Choroid plexus epithelial cell (primary cell): ENCODE measurements around the gene DDIAS.

Source experiments
- DNase-seq: peaks from one replicate; pipeline ENCODE4 v3.0.0-alpha.2; 2010; ENCODE audit warnings: low read depth
- H3K4me3 ChIP-seq: 2 replicates; pipeline ENCODE4 v1.5.1; 2011; ENCODE audit warnings: low read depth, mild to moderate bottlenecking, control low read depth, low read length, moderate library complexity
- TF ChIP-seq, protein P1 (sequence below): conservative IDR thresholded peaks from 2 replicates; pipeline ENCODE4 v1.5.1; 2011; ENCODE audit warnings: low read depth, mild to moderate bottlenecking, control low read depth, inconsistent platforms, low read length, moderate library complexity

The DDIAS gene

DNA sequence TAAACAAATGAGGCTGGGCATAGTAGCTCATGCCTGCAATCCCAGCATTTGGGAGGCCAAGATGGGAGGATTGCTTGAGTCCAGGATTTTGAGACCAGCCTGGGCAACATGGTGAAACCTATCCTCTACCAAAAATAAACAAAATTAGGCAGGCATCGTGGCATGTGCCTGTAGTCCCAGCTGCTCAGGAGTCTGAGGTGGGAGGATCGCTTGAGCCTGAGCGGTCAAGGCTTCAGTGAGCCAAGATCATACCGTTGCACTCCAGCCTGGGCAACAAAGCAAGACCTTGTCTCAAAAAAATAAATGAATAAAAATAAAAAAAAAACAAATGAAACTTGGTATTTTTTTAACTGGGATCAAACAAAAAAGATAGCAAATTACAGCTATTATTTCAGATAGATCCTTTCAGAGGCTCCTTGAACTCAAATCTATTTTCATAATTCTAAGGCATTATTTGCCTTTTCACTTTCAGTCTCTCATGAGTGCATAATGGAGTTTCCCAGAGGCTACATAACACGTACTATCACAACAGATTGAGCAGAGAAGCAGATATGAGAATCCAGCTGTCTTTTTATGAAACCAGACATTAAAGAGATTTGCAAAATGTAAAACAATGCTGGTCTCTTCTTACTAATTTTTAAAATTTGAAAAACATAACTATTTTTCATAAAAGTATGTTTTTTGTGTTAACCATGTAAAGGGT is 23.1 kb downstream of the DDIAS start:
- TF ChIP-seq, protein P1, sequence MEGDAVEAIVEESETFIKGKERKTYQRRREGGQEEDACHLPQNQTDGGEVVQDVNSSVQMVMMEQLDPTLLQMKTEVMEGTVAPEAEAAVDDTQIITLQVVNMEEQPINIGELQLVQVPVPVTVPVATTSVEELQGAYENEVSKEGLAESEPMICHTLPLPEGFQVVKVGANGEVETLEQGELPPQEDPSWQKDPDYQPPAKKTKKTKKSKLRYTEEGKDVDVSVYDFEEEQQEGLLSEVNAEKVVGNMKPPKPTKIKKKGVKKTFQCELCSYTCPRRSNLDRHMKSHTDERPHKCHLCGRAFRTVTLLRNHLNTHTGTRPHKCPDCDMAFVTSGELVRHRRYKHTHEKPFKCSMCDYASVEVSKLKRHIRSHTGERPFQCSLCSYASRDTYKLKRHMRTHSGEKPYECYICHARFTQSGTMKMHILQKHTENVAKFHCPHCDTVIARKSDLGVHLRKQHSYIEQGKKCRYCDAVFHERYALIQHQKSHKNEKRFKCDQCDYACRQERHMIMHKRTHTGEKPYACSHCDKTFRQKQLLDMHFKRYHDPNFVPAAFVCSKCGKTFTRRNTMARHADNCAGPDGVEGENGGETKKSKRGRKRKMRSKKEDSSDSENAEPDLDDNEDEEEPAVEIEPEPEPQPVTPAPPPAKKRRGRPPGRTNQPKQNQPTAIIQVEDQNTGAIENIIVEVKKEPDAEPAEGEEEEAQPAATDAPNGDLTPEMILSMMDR: no peak
- H3K4me3 ChIP-seq: no peak overlapping the region
- no peak for DNase-seq

DNA sequence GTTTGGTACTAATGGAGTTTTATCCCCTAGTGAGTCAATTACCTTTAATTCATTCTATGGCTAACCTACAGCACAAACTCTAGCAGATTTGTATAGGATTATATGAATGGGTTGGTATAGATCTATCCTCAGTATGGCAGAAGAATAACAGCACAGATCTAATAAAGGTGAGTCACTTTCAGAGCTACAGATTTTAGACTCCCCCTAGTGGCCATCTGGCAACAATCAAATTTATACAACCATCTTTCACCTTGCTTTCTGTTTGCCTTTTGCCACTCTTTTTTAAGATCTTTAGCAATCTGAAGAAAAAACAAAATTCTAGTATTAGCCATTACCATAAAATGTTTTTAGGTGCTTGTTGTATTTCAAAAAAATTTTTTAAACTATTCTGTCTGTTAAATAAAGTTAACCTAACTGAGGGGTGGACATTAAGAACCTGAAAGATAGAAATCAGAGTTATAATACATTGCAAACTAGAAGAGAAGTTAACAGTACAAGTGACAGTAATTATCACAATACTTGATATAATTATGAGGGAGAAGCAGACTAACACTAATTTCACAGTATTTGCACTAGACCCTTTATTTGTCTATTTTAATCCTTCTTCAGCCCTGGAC is 25.8 kb downstream of the DDIAS start:
- DNase-seq: peak; percentile 80
- H3K4me3 ChIP-seq: no peak overlapping the region
- TF ChIP-seq, protein P1: peak; percentile 77

DNA sequence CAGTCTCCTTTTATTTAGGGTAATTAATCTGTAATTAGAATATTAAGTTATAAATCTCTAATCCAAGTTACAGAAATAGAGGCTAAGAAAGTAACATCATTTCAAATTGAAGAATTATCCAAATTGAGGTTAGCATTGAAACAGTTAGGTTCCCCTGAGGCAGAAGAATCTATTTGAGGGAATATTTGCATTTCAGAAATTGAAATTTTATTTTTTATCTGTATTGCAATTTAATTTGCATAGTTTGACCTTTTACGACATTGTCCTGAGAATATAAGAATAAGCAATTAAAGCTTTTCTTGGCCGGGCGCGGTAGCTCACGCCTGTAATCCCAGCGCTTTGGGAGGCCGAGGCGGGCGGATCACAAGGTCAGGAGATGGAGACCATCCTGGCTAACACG is 27.6 kb downstream of the DDIAS start:
- TF ChIP-seq, protein P1: no peak
- H3K4me3 ChIP-seq: no peak overlapping the region
- DNase-seq: no peak

DNA sequence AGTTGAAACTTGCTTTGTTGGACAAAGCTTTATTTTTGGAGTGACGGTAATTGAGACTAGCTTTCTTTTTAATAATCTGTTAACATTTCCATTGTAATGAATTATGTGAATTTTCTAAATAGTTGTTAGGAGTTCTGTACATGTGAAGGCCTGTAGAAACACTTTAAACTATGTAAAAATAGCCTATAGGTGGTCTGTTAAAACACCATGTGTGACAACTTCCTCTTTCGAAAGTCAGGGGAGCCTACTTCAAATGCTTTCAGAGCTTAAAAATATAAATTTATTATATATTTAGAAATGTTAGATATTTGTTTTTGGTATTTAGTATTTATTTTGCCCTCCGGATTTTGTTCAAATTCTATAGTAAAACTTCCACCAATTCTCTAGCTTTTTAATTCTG is 28.7 kb downstream of the DDIAS start:
- no peak for DNase-seq
- TF ChIP-seq, protein P1: no peak
- H3K4me3 ChIP-seq: no peak overlapping the region

DNA sequence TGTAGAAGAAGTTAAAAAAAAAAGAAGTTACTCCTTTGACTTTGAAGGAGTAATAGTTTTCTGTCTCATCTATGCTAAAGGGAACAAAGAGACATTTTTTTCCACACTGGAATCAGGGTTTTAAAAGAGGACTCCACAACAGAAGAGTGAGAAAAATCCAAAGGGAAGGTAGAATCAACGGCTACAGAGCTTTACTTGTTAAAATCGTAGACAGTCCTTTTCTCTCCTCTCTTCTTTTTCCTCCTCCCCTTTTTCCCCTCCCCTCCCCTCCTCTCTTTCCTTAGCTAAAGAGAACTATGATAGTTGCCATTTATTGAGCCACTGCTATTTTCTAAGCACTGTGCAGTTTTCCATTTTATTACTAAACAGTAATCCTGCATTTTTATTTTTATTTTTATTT is 29.2 kb downstream of the DDIAS start:
- TF ChIP-seq, protein P1: no peak
- DNase-seq: no peak
- H3K4me3 ChIP-seq: no peak overlapping the region

DNA sequence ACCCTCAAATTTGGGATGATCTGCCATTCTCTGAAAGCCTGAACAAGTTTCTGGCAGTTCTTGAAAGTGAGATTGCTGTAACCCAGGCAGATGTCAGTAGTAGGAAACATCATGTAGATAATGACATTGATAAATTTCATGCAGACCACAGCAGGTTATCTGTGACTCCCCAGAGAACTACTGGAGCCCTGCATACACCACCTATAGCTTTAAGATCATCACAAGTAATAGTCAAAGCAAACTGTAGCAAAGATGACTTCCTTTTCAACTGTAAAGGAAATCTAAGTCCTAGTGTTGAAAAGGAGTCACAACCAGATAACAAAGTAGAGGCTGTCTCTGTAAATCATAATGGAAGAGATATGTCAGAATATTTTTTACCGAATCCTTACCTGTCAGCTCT is 31.0 kb downstream of the DDIAS start:
- H3K4me3 ChIP-seq: no peak overlapping the region

DNA sequence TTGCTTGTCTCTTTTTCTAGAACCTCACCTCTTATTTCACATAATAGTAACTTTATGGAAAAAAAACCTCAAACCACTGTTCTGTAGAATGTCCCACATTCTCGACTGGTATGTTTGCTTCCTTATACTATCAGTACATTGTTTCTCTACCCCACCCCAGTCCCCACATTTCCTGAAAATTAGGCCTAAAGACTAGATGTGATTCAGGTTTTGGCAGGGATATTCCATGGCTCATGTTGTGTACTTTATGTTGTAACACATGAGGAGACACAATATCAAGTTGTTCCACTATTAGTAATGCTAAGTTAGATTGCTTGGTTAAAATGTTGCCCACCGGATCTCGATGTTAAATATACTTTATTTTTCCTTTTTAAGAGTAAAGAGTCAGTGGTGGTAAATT is 34.7 kb downstream of the DDIAS start:
- no peak overlapping the region for H3K4me3 ChIP-seq
- DNase-seq: peak; percentile 26
- TF ChIP-seq, protein P1: no peak

More for the DNA sequence above, 31.0 kb downstream of the DDIAS start:
- no peak for DNase-seq
- TF ChIP-seq, protein P1: no peak
